Germinal center (tissue), 1 donor: ENCODE data around the gene DRGX.

Experiments used
- DNase-seq: peaks from one replicate; pipeline ENCODE4 v3.0.0; 2012; ENCODE audit warnings: mixed read lengths, low spot score

Gene DRGX

GRCh38 chr10:49361735-49362568 lies 33.9 kb downstream of the DRGX start:
- DNase-seq, result no peak

- DNase-seq, result no peak
Observed at GRCh38 chr10:49361178-49361554, 34.7 kb downstream of the DRGX start.

- no peak for DNase-seq
Observed at GRCh38 chr10:49360271-49361177, 35.4 kb downstream of the DRGX start.

GRCh38 chr10:49359349-49360270 lies 36.3 kb downstream of the DRGX start:
- DNase-seq, result no peak

GRCh38 chr10:49357910-49358309 lies 38.0 kb downstream of the DRGX start:
- no peak for DNase-seq

DNA sequence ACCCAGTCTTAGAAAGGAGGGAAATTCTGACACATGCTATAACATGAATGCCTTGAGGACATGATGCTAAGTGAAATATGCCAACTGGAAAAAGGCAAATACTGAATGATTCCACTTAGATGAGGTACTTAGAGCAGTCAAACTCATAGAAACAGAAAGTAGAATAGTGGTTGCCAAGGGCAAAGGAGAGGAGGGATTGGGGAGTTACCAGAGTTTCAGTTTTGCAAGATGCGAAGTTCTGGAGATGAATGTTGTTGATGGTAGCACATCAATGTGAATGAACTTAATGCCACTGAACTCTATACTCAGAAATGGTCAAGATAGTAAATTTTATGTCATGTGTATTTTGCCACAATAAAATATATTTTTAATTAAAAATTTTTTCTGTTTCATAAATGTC lies 38.9 kb downstream of the DRGX start:
- DNase-seq, result no peak

DNA sequence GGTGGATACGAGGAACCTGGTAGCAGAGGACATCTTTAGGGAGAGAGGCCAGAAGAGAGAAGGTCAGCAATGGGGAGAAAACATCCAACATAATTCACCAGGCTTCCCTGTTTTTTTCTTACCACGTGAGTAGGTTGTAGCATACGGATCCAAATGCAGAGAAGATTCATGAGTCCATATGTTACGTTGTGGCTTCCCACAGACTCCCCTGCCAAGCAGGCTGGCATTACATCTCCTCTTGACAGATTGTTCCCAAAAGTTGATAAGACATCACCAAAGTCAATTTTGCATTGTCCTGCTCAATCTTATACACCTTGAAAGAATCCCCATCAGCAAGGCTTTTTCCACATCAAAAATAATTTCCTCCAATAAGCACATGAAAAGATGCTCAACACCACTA lies 39.7 kb downstream of the DRGX start:
- DNase-seq, result no peak

GRCh38 chr10:49355221-49355620 lies 40.7 kb downstream of the DRGX start:
- DNase-seq, result no peak

DNA sequence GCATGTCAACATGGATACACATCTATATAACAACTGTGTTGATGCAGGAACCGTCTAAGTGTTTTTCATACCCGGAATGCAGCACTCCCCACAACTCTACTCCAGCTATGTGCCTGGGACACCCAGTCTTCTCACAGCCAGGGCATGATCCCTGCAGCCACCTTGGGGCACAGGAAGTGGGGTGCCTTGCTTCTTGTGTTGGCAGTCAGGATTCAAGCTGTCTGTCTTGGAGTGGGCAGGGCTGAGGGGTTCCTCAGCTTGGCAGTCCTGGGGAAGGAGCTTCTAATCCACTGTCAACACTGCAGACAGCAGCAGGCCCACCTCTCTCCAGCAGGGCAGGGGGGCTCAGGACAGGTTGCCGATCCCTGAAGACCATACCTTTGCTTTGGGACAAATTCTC lies 41.3 kb downstream of the DRGX start:
- no peak for DNase-seq

DNA sequence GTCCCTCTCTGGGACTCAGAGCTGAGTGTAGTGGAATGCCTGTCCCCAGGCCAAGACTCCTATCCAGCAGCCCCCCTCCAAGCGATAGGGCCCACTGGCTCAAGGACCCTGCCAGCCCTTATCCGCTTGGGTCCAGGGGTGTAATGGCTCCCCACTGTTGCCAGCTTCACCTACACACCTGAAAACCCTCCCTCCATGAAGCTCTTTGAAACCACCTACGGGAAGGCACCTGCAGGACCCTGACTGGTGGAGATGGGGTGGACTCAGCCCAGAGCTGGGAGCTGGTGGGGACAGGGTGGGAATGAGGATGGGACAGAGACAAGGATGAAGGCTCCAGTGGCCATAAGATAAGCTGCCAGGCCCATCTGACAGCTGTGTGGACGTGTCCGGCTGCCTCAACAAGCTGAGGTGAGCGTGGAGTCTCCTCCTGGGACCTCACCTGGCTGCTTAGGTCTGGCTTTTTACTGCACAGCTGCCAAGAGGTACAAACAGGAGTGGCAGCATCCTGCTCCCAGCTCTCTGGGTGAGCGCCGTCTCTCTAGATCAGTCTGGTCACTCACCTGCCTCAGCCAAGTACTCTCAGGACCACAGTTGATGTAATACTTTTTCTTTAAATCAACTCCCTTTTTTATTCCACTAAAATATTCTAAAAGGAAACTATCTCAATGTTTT lies 41.9 kb downstream of the DRGX start:
- DNase-seq, result no peak

DNA sequence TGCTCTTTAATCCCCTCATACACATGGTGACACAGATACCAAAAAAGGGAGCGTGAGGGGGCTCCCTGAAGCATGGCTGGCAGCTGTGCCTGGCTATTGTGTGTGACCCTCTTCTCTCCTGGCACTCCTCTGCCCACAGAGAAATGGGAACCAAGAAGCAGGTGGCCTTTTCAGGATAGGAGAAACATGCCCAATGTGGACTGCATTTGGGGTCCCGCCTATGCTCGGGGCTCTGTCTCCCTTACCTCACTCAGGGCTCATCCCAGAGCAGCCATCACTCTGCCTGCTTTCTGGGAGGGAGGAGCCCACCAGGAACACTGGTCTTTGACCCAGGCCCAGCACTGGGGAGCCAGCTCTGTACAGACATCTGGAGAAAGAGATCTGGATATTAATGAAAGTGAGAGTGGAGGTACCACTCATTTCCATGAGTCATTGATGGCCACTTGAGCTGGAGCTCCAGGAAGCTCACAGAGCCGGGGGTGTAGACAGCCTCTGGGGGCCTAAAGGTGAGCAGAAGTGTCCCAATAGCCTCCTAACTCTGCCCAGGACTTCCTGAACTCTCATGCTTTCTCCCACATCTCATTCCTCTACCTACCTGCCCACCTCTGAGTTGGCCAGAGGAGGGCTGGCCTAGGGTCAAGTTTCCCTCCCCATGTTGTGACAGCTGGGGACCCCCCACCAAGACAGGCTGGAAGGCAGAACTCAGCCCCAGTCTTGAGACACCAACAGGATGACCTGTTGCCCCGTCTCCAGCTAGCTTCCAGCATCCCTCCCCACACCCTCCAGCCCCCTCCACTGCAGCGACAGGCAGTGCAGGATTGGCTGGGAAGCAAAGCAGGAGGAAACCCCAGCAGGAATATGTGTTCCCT lies 42.6 kb downstream of the DRGX start:
- DNase-seq, result no peak

- no peak for DNase-seq
Observed at GRCh38 chr10:49352323-49352722, 43.6 kb downstream of the DRGX start.

DNA sequence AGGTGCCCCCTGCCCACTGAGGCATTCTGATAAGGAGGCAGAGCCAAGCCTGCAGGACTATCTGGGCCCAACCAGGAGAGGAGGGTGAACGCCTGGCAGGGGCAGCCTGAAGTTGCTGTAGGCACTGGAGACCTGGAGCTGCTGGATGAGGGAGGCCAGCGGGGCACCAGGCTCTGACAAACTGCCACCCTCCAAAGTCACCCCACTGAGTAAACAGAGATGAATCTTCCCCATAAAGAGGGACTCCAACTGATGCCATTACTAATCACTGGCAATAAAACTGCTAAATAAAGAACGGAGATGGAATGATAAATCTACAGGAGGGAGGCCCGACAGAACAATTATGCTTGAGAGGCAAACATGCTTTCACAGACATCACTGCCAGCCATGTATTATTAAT lies 44.2 kb downstream of the DRGX start:
- DNase-seq, result no peak

GRCh38 chr10:49350846-49351532 lies 44.9 kb downstream of the DRGX start:
- DNase-seq, result no peak

DNA sequence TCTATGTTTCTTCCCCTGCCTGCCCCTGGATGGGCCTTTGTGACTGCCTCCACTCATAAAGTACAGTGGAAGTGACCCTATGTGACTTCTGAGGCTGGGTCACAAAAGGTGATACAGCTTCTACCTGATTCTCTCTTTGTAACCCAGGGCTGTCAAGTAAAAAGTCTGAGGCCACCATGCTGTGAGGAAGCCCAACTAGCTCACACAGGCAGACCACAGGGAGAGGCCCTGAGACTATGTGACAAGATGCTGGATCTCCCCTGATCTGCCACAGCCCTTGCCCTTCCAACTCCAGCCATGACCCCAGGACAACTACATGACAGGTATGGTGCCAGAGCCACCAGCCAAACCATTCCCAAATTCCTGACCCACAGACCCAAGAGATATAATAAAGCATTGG lies 45.8 kb downstream of the DRGX start:
- DNase-seq, result no peak

DNA sequence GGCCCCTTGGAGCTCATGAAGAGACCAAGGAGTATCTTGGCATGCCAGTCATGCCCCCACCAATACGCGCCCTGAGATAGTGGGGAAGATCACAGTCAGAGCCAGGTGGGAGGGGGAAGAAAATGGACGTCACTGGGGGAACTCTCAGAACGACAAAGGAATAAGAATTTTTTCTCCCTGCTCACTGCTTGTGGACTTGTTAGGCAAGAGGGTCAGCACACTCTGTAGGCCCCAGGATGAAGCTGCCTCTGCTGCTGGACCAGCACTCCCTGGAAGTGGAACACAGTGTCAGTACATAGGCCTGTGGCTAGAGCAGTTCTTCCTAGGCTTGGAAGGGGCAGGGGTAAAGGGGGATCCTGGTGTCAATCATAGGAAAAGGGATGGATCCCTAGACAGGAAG lies 46.5 kb downstream of the DRGX start:
- DNase-seq, result no peak

DNA sequence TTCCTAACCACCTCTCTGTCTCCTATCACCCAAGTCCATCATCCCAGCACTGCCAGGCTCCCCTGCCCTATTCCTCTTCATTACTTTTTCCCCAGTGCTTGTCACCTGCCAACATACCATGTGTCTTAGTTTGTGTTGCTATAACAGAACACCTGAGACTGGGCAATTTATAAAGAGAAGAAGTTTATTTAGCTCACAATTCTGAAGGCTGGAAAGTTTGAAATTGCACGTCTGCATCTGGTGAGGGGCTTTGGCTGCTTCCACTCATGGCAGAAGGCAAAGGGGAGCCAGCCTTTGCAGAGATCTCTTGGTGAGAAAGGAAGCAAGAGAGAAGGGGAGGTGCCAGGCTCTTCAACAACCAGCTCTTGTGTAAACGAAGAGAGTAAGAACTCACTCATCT lies 47.3 kb downstream of the DRGX start:
- no peak for DNase-seq

GRCh38 chr10:49347827-49348226 lies 48.1 kb downstream of the DRGX start:
- no peak for DNase-seq

DNA sequence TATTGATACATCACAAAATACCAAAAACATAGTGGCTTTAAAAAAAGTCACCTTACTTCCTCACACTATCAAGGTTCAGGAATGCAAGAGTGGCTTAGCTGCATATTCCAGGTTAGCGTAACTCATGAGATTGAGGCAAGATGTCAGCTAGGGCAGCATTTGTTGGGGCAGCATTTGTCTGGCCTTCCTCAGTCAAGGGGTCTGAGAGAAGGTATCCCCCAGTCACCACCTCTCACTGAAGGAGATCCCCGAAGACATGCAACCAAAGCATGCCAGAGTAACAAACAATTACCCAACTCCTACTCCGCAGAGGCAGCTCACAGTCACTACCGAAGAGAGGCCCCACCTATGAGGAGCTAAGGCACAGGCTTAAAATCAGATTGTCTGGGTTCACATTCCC lies 48.5 kb downstream of the DRGX start:
- DNase-seq, result no peak

GRCh38 chr10:49344840-49345239 lies 51.0 kb downstream of the DRGX start:
- no peak for DNase-seq
